GM03348 (cell line): ENCODE results near the gene FLT3.
"Not testable (repeated sequence)": the region's sequence is repeated elsewhere in the genome, so short reads cannot be mapped to it uniquely, and the experiment has no call there.

Experiments used
- DNase-seq: peaks from one replicate; pipeline ENCODE4 v3.0.0; 2012; ENCODE audit warnings: low spot score

FLT3 gene

GRCh38 chr13:28044608-28045007, 55.8 kb downstream of the FLT3 start:
- DNase-seq = peak; percentile 21

DNA sequence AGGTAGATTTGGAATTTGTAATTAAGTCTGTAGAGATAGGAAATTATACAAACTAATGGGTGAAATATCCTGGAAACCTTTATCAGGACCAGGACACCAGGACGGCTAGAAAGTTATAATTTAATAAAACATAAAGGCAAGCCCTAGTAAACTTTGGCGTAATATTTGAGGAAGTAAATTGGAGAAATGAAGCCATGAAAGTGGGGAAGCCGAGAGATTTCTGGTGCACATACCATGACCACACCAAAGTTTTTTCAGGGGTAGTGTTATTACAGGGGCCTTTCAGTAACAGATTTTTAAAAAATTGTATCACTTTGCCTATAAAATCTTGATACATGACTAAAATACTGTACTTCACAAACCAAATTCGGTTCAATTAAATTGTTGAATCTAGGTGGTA, 57.2 kb downstream of the FLT3 start:
- DNase-seq = no peak

DNA sequence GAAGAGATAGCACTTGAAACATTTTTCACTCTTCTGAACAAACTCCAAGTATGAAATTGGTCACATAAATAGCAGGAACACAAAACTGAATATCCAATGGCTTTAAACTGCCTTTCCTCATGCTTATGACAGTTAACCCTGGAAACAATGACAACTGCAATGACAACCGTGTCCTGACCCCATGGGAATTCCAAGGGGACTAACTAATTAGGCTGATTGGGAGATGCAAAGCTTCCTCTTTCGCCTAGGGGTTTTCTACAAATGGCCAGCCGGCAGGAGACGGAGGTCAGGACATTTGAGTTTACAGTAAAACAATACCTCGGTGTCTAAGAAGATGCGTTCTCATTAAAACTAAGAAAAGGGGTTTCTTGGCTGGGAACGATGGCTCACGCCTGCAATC, 58.9 kb downstream of the FLT3 start:
- DNase-seq = no peak

GRCh38 chr13:28041031-28041461, 59.3 kb downstream of the FLT3 start:
- DNase-seq = no peak

DNA sequence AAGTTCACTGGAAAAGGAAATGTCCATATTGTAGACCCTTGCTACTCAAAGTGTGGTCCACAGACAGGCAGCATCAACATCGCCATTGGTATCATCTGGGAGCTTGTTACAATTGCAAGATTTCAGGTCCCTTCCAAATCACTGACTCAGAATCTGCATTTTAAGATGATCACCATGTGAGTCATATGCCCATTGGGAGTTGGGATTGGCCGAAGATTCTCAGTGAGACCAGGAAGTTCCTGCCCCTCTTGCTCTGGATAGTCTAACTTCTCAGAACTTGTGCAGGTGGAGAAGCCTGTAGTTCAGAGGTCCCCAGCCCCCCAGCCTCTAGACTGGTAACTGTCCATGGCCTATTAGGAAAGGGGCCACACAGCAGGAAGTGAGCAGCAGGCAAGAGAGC, 63.0 kb downstream of the FLT3 start:
- peak; percentile 35 for DNase-seq

- no peak for DNase-seq
These were observed 65.1 kb downstream of the FLT3 start for GRCh38 chr13:28035146-28035782.

DNA sequence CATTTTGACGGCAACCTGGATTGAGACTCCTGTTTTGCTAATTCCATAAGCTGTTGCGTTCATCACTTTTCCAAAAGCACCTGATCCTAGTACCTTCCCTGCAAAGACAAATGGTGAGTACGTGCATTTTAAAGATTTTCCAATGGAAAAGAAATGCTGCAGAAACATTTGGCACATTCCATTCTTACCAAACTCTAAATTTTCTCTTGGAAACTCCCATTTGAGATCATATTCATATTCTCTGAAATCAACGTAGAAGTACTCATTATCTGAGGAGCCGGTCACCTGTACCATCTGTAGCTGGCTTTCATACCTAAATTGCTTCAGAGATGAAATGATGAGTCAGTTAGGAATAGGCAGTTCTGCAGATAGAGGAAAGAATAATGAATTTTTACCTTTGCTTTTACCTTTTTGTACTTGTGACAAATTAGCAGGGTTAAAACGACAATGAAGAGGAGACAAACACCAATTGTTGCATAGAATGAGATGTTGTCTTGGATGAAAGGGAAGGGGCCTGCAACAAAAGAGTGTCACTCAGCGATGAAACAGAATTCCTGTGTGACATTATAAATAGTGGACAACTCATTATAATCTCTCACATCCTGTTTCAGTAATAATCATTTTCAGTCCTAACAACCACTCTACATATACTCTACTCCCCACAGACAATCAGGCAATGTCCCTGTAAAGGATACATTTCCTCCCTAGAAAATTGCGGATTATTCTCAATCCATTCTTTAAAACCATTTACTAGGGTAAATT, 66.3 kb downstream of the FLT3 start:
- no peak for DNase-seq

DNA sequence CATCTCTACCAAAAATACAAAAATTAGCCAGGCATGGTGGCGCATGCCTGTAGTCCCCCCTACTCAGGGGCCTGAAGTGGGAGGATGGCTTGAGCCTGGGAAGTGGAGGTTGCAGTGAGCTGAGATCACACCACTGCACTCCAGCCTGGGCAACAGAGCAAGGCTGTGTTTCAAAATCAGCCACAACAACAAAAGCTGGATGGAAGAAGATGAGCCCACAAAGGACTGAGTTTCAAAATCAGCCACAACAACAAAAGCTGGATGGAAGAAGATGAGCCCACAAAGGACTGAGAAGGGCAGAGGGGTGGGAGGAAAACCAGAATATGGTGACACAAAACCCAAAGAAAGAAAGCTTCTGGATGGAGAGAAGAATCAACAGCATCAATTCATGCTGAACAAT, 67.9 kb downstream of the FLT3 start:
- DNase-seq = not testable (repeated sequence)

DNA sequence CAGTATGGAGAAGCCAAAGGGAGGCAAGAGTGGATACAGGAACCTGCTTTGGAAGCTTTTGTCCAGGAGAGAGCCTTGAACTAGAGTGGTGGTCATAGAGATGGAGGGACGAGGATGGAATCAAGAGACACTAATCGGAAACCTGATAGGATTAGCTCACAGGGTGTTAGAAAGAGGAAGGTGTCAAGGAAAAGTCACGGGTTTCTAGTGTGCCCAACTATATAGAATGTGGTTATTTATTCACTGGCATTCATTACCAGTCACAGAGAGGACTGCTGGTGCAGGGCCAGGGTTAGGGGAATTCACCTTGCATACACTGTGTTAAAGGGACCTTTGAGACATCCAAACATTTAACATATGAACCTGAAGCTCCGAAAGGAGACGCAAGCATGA, 68.5 kb downstream of the FLT3 start:
- no peak for DNase-seq

GRCh38 chr13:28031220-28031895, 69.0 kb downstream of the FLT3 start:
- DNase-seq = no peak

GRCh38 chr13:28027607-28028364, 72.6 kb downstream of the FLT3 start:
- DNase-seq = no peak

DNA sequence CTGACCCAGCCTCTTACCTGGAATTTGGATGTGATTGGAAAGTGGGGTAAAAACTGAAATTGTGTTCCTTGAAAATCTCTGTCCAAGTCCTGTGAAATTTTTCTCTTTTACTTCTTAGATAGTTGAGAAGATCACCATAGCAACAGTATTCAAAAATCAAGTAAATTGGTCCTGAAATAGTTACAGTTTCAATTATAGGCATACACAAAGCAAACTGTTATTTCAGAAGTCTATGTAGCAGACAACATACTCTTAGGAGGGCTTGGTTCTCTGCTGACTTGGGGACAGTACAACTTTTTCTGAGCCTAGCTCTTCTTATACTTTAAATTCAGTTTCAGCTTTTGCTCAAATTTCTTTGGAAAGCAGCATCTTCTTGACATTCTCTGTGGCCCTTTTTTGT, 73.3 kb downstream of the FLT3 start:
- DNase-seq = no peak

- DNase-seq = no peak
These were observed 73.9 kb downstream of the FLT3 start for GRCh38 chr13:28026508-28026907.

- peak; percentile 44 for DNase-seq
These were observed 77.4 kb downstream of the FLT3 start for GRCh38 chr13:28022848-28023518.

- DNase-seq = no peak
These were observed 86.1 kb downstream of the FLT3 start for GRCh38 chr13:28014301-28014700.

DNA sequence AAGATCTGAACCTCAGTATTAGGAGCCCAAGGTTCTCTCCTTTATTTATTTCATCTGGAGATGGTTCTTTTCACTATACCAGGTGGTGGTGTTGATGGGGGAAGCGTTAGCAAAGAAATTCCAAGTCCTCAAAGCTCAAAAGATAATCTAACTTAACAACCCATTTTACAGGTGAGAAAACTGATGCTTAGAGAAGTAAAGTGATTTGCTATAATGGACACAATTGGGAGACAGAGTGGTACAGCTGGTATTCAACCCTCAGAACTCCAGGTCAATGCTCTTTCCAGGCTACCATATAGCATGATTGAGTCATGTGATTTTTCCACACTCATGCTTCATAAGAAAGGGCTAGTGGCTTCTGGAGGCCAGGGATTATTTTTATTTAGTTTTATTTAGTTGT, 86.9 kb downstream of the FLT3 start:
- no peak for DNase-seq

GRCh38 chr13:28012896-28013295, 87.5 kb downstream of the FLT3 start:
- DNase-seq = no peak

DNA sequence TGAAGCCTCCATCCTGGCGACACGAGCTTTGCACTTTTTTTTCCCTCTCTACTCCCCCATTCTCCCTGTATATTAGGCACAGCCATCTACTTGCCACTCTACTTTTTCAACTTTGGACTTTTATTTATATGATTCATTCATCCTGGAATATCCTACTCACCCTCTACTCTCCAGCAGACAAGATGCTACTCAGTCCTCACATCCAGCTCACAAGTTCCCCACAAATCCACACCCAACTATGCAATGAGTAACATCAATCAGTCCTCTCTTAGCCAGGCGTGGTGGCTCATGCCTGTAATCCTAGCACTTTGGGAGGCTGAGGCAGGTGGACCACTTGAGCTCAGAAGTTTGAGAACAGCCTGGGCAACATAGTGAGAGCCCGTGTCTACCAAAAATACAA, 88.0 kb downstream of the FLT3 start:
- no peak for DNase-seq

DNA sequence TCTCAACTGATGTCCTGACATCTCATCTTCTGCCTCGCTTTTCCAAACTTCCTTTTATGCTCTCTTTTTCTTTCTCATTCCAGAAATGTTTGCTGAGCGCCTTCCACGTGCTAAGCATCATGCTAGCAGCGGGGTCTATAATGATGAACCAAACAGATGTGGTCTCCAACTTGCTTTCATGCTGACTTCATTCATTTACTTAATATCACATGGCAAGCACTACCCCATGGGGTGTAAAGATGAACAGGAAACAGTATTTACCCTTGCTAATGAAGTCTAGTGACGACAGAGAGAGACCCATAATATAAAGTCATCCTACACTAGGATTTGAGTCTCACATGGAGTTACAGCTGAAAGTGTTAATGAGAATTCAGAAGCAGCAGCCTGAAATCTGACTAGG, 90.3 kb downstream of the FLT3 start:
- DNase-seq = no peak

DNA sequence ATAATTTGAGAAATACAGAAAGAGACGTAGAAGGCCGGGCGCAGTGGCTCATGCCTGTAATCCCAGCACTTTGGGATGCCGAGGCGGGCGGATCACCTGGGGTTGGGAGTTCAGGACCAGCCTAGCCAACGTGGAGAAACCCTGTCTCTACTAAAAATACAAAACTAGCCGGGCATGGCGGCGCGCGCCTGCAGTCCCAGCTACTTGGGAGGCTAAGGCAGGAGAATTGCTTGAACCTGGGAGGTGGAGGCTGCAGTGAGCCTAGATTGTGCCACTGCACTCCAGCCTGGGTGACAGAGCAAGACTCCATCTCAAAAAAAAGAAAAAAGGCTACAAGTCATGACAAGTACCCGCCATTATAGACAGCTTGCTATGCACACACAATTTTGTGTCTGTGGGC, 95.4 kb downstream of the FLT3 start:
- DNase-seq = not testable (repeated sequence)

GRCh38 chr13:28002886-28003698, 97.3 kb downstream of the FLT3 start:
- DNase-seq = no peak
